MM.1S (cell line): ENCODE data around the gene CD93.

Source experiments
- CTCF ChIP-seq: fragments of 300-600 bp; sonication (generic); IDR thresholded peaks from 2 replicates; pipeline ENCODE4 v1.5.1; 2016; ENCODE audit warnings: antibody characterized with exemption, low read length, mixed read lengths
- EZH2 ChIP-seq: fragments of 300-600 bp; sonication (generic); optimal IDR thresholded peaks from 2 replicates; pipeline ENCODE3; 2017; ENCODE audit warnings: low read depth, mild to moderate bottlenecking, antibody characterized with exemption, low read length, mixed read lengths
- EZH2phosphoT487 ChIP-seq: fragments of 300-600 bp; sonication (generic); IDR thresholded peaks from 2 replicates; pipeline ENCODE4 v1.6.1; 2018; ENCODE audit warnings: antibody characterized with exemption, low read length

GRCh38 chr20:23116311-23117089, 30.4 kb upstream of the CD93 start:
- TF ChIP-seq CTCF (no peak), EZH2 (no peak), EZH2phosphoT487 (no peak)
